Endothelial cell of umbilical vein (primary cell): ENCODE results near the gene INTS7. TPM values are rescaled to one million over a fixed set of nuclear protein-coding genes. Genes with fewer than 3 reads are reported as not detected.

Experiments
- BruUV-seq: library from RNA; stranded (reverse); fragments of 400-500 nt; replicated peaks from 2 replicates; lab custom pipeline; 2021; lab: Mats Ljungman, UMichigan
- CTCF ChIA-PET: fragments of 300-600, 350-600 bp; sonication (Branson Sonifier 250); formaldehyde crosslinking; loops from one replicate; lab custom pipeline; 2021; ENCODE audit warnings: antibody characterized with exemption, inconsistent platforms; lab: Charles Lee
- POLR2A ChIA-PET: fragments of 300-600, 350-600 bp; sonication (Branson Sonifier 250); formaldehyde crosslinking; loops from one replicate; lab custom pipeline; 2021; ENCODE audit warnings: antibody characterized with exemption, inconsistent platforms; lab: Charles Lee
- DNase-seq: peaks from one replicate; pipeline ENCODE4 v3.0.0-alpha.2; 2011; ENCODE audit warnings: low read depth, low spot score
- FAIRE-seq: peaks from 2 replicates; lab custom pipeline; 2011; peaks lifted over from hg19 to GRCh38; lab: Jason Lieb, UNC
- H2AFZ ChIP-seq: 2 replicates; pipeline ENCODE4 v1.6.0; 2012; ENCODE audit warnings: low read depth, low read length, control low read depth, inconsistent platforms
- H3K27ac ChIP-seq: 2 replicates; pipeline ENCODE4 v1.5.1; 2011; ENCODE audit warnings: low read depth, mild to moderate bottlenecking, control low read depth, low read length, moderate library complexity; ENCODE audit not compliant: insufficient read depth
- H3K27me3 ChIP-seq, 2 experiments: 2 replicates each; pipeline versions ENCODE4 v1.6.0 to v1.6.1; 2011; ENCODE audit warnings: low read length in 2 of 2, mixed read lengths in 1 of 2; ENCODE audit not compliant: control insufficient read depth in 2 of 2, insufficient read depth in 2 of 2
- H3K36me3 ChIP-seq, 2 experiments: 2 replicates in 1 of 2; 3 replicates in 1 of 2; pipeline ENCODE4 v1.5.1; 2011; ENCODE audit warnings: low read length in 2 of 2, mild to moderate bottlenecking in 1 of 2, moderate library complexity in 1 of 2; ENCODE audit not compliant: control insufficient read depth in 2 of 2, insufficient read depth in 2 of 2; ENCODE audit errors: extremely low read depth in 1 of 2
- H3K4me1 ChIP-seq: 3 replicates; pipeline ENCODE4 v1.5.1; 2011; ENCODE audit warnings: mild to moderate bottlenecking, low read length; ENCODE audit not compliant: control insufficient read depth, insufficient read depth; ENCODE audit errors: extremely low read depth
- H3K4me2 ChIP-seq: 2 replicates; pipeline ENCODE4 v1.6.1; 2011; ENCODE audit warnings: low read length, control low read depth, mixed read lengths; ENCODE audit not compliant: insufficient read depth
- H3K4me3 ChIP-seq, 3 experiments: fragments of 200-600 bp in 1 of 3; sonication (generic), shearing (Covaris generic) in 1 of 3; replicated peaks in 1 of 3; 2 replicates each; pipeline ENCODE4 v1.5.1; 2011 to 2016; ENCODE audit warnings: control low read depth in 3 of 3, low read length in 3 of 3, mild to moderate bottlenecking in 2 of 3, inconsistent platforms in 1 of 3, low read depth in 1 of 3, moderate library complexity in 1 of 3; ENCODE audit not compliant: insufficient read depth in 1 of 3
- H3K79me2 ChIP-seq: 2 replicates; pipeline ENCODE4 v1.6.0; 2012; ENCODE audit warnings: low read length, inconsistent platforms; ENCODE audit not compliant: control insufficient read depth, insufficient read depth
- H3K9ac ChIP-seq: replicated peaks from 2 replicates; pipeline ENCODE3; 2011; ENCODE audit warnings: low read length, control low read depth; ENCODE audit not compliant: insufficient read depth; ENCODE audit errors: extremely low read depth
- H3K9me1 ChIP-seq: replicated peaks from 3 replicates; pipeline ENCODE4 v1.6.0; 2011; ENCODE audit warnings: mild to moderate bottlenecking, low read length; ENCODE audit not compliant: control insufficient read depth, insufficient read depth; ENCODE audit errors: extremely low read depth
- H3K9me3 ChIP-seq: replicated peaks from 2 replicates; pipeline ENCODE4 v1.5.1; 2012; ENCODE audit warnings: low read length, inconsistent platforms; ENCODE audit not compliant: control insufficient read depth, insufficient read depth
- H4K20me1 ChIP-seq: replicated peaks from 2 replicates; pipeline ENCODE3; 2011; ENCODE audit warnings: mild to moderate bottlenecking, low read length; ENCODE audit not compliant: control insufficient read depth, insufficient read depth; ENCODE audit errors: extremely low read depth
- EZH2 ChIP-seq: IDR thresholded peaks from 2 replicates; pipeline ENCODE4 v1.6.1; 2012; ENCODE audit warnings: borderline replicate concordance, low read depth, mild to moderate bottlenecking, moderate library complexity, low read length, inconsistent platforms; ENCODE audit not compliant: severe bottlenecking
- FOS ChIP-seq: IDR thresholded peaks from 2 replicates; pipeline ENCODE4 v1.6.1; 2011; ENCODE audit warnings: mild to moderate bottlenecking, low read length, moderate library complexity, borderline replicate concordance; ENCODE audit not compliant: insufficient read depth
- GATA2 ChIP-seq: IDR thresholded peaks from 2 replicates; pipeline ENCODE4 v1.7.0; 2011; ENCODE audit warnings: low read depth, mild to moderate bottlenecking, moderate library complexity, mixed read lengths, low read length; ENCODE audit not compliant: insufficient read length, insufficient read depth
- JUN ChIP-seq: IDR thresholded peaks from 2 replicates; pipeline ENCODE4 v1.6.1; 2011; ENCODE audit warnings: borderline replicate concordance, low read depth; ENCODE audit not compliant: insufficient read length, insufficient read depth
- MYC ChIP-seq: IDR thresholded peaks from one replicate; pipeline ENCODE4 v1.6.1; 2011; ENCODE audit warnings: mild to moderate bottlenecking, low read depth, low read length
- POLR2A ChIP-seq: IDR thresholded peaks from 2 replicates; pipeline ENCODE4 v1.6.1; 2012; ENCODE audit warnings: low read depth, mild to moderate bottlenecking, control low read depth, low read length
- POLR2AphosphoS5 ChIP-seq: IDR thresholded peaks from 2 replicates; pipeline ENCODE4 v1.6.1; 2012; ENCODE audit warnings: low read depth, mild to moderate bottlenecking, control low read depth, low read length, moderate library complexity; ENCODE audit not compliant: insufficient read depth
- dilution Hi-C: fragments of 300-500 bp; cut with MboI; formaldehyde crosslinking; loops from one replicate; pipeline ENCODE4 v1.15.0; 2019; ENCODE audit warnings: low sequenced_read_pairs; ENCODE audit not compliant: extremely low pct_ligation_motif_present
- intact Hi-C: fragments of 100-400 bp; cut with micrococcal nuclease; formaldehyde crosslinking; loops from one replicate; pipeline ENCODE4 v1.10.0; 2022
- polyA plus RNA-seq, 4 experiments: library from polyadenylated mRNA; depleted of rRNA in 3 of 4; stranded (reverse) in 3 of 4; unstranded in 1 of 4; fragments of >200 nt; gene quantifications; 2 replicates each; pipeline versions ENCODE4 v1.2.1 to v1.2.3, GENCODE V29; 2011 to 2012; ENCODE audit warnings: missing spikeins in 1 of 4
- total RNA-seq: library from RNA; stranded (reverse); gene quantifications from 2 replicates; pipeline ENCODE4 v1.2.3, GENCODE V29; 2021
- TF ChIP-seq, protein P1 (sequence below): IDR thresholded peaks from 2 replicates; pipeline ENCODE4 v1.6.1; 2011; ENCODE audit not compliant: insufficient read depth, insufficient read length
- TF ChIP-seq, protein P2 (sequence below), 2 donors: IDR thresholded peaks; 1 replicate in 1 of 2; 2 replicates in 1 of 2; pipeline ENCODE4 v1.5.1; 2011; ENCODE audit warnings: low read length in 2 of 2, mild to moderate bottlenecking in 2 of 2, moderate library complexity in 2 of 2, control low read depth in 1 of 2, inconsistent platforms in 1 of 2, low read depth in 1 of 2; ENCODE audit not compliant: insufficient read depth in 1 of 2; ENCODE audit errors: extremely low read depth in 1 of 2

INTS7 gene
- total and polyA plus RNA-seq, 2 donors (not counting 3 experiments of a cell fraction or from before 2014, with no cell fraction given): 9.1 to 18.1 TPM

DNA sequence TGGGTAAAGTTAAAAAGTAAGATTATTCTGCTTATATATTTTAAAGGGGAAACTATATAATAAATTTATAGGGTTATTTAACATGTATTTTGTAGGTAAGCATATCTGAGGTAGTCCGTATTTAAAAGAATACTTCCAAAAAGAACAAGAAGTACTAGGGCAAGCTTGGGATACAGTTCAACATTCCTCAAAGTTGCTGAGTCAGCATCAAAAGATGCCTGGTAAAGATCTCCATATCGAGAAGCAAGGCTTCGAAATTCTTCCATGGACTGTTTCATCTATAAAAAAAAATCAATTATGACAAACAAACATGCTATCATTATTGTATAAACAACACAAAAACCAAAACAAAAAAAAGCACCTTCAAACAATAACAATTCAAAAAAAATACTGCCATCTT lies 67.7 kb downstream of the INTS7 start:
- CTCF ChIA-PET: no interaction called here
- no peaks in the 10 kb centered on the region for H3K36me3 ChIP-seq
- H3K4me2 ChIP-seq: no peak overlapping the region
- intact Hi-C loops (no loop called here), dilution Hi-C loops (no loop called here)
- H3K27ac ChIP-seq: no peak overlapping the region
- TF ChIP-seq, protein P1, sequence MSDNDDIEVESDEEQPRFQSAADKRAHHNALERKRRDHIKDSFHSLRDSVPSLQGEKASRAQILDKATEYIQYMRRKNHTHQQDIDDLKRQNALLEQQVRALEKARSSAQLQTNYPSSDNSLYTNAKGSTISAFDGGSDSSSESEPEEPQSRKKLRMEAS: no peak
- TF ChIP-seq GATA2 (no peak), EZH2 (no peak), JUN (no peak), POLR2AphosphoS5 (no peak), POLR2A (no peak), FOS (no peak), MYC (no peak)
- TF ChIP-seq, protein P2, sequence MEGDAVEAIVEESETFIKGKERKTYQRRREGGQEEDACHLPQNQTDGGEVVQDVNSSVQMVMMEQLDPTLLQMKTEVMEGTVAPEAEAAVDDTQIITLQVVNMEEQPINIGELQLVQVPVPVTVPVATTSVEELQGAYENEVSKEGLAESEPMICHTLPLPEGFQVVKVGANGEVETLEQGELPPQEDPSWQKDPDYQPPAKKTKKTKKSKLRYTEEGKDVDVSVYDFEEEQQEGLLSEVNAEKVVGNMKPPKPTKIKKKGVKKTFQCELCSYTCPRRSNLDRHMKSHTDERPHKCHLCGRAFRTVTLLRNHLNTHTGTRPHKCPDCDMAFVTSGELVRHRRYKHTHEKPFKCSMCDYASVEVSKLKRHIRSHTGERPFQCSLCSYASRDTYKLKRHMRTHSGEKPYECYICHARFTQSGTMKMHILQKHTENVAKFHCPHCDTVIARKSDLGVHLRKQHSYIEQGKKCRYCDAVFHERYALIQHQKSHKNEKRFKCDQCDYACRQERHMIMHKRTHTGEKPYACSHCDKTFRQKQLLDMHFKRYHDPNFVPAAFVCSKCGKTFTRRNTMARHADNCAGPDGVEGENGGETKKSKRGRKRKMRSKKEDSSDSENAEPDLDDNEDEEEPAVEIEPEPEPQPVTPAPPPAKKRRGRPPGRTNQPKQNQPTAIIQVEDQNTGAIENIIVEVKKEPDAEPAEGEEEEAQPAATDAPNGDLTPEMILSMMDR (IDR thresholded peaks at IDR 0.05; ENCODE audit: extremely low read depth in 1 of 2, insufficient read depth in 1 of 2, low read depth in 1 of 2, low read length in 2 of 2): no peak
- no peaks in the 10 kb centered on the region for H3K9me1 ChIP-seq
- H3K9me3 ChIP-seq: no peaks in the 10 kb centered on the region
- FAIRE-seq (no peak), DNase-seq (no peak)
- H4K20me1 ChIP-seq: no peaks in the 10 kb centered on the region
- POLR2A ChIA-PET: no interaction called here
- H3K4me1 ChIP-seq: no peaks in the 10 kb centered on the region
- no peak overlapping the region for H3K4me3 ChIP-seq
- no TSS peak for BruUV-seq
- H2AFZ ChIP-seq: no peak overlapping the region
- no peaks in the 10 kb centered on the region for H3K27me3 ChIP-seq
- H3K9ac ChIP-seq: no peak overlapping the region
- H3K79me2 ChIP-seq: no peaks in the 10 kb centered on the region
